Suprapubic skin (tissue), 4 donors: ENCODE results near the gene BRWD1.

Experiments used
- CTCF ChIP-seq, 2 donors: fragments of 200-600 bp in 1 of 2; fragments of 450-650 bp in 1 of 2; sonication (generic) in 1 of 2; IDR thresholded peaks; one replicate each; pipeline ENCODE4 v1.5.1; 2016 to 2019; ENCODE audit warnings: antibody characterized with exemption in 2 of 2, mild to moderate bottlenecking in 1 of 2, moderate library complexity in 1 of 2
- EP300 ChIP-seq: sonication (generic); formaldehyde crosslinking; IDR thresholded peaks from one replicate; pipeline ENCODE4 v1.6.1; 2017; ENCODE audit warnings: antibody characterized with exemption
- POLR2A ChIP-seq, 2 donors: fragments of 450-650 bp; IDR thresholded peaks; one replicate each; pipeline ENCODE4 v1.6.1; 2017; ENCODE audit warnings: antibody characterized with exemption in 2 of 2, mild to moderate bottlenecking in 2 of 2, moderate library complexity in 2 of 2
- POLR2AphosphoS5 ChIP-seq, 3 donors: sonication (generic); formaldehyde crosslinking; IDR thresholded peaks; one replicate each; pipeline ENCODE4 v1.6.1; 2017; ENCODE audit warnings: antibody characterized with exemption in 3 of 3

GRCh38 chr21:39362733-39363132 lies 49.3 kb upstream of the BRWD1 start:
- TF ChIP-seq CTCF (IDR thresholded peaks at IDR 0.05) (no peak), POLR2A (IDR thresholded peaks at IDR 0.05) (no peak), POLR2AphosphoS5 (IDR thresholded peaks at IDR 0.05) (no peak), EP300 (no peak)
